Breast epithelium (tissue), 3 donors: ENCODE data around the gene FEM1A.

Experiments
- POLR2A ChIP-seq: fragments of 450-650 bp; IDR thresholded peaks from one replicate; pipeline ENCODE4 v1.6.1; 2016; ENCODE audit warnings: antibody characterized with exemption, mild to moderate bottlenecking, moderate library complexity
- TF ChIP-seq, protein P1 (sequence below), 3 donors: fragments of 450-650 bp; IDR thresholded peaks; one replicate each; pipeline ENCODE4 v1.5.1; 2016 to 2017; ENCODE audit warnings: antibody characterized with exemption in 3 of 3, mild to moderate bottlenecking in 3 of 3, moderate library complexity in 3 of 3

DNA sequence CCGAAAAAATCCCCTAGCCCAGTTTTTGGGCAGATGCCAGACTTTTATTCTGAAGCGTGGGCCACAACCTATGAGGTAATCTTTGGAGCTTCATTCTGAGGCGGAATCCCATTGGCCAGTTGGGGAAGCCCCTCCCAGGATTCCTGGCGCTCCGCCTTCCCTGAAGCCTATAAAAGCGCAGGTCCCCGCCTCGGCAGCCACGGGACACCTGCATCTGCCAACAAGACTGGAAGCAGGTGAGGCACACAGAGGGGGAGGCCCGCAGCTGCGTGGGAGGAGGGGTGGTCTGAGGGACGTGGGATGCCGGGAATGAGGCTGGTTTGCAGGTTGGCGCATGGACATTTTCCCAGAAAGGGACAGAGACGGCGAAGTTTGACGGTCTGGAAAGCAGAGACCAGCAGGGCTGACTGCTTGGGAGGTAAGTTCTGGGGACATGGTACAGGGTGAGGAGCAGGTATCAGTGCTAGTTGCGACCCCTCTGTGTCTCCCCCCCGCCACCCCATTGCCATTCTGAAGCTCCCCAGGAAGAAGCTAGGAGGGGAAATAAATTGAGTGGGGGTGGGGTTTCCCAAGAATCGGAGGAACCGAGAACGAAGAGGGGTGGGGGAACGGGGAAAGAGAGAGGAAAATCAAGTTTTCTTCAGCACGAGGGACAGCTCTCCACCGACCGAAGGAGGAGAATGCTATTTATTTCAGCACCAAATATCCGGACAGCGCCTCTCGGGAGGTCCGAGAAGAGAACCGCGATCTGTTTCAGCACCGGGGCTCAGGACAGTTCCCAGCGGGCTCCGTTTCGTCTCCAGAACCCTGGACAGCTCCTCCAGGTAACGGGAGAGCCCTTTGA, 22.4 kb upstream of the FEM1A start:
- TF ChIP-seq, protein P1, sequence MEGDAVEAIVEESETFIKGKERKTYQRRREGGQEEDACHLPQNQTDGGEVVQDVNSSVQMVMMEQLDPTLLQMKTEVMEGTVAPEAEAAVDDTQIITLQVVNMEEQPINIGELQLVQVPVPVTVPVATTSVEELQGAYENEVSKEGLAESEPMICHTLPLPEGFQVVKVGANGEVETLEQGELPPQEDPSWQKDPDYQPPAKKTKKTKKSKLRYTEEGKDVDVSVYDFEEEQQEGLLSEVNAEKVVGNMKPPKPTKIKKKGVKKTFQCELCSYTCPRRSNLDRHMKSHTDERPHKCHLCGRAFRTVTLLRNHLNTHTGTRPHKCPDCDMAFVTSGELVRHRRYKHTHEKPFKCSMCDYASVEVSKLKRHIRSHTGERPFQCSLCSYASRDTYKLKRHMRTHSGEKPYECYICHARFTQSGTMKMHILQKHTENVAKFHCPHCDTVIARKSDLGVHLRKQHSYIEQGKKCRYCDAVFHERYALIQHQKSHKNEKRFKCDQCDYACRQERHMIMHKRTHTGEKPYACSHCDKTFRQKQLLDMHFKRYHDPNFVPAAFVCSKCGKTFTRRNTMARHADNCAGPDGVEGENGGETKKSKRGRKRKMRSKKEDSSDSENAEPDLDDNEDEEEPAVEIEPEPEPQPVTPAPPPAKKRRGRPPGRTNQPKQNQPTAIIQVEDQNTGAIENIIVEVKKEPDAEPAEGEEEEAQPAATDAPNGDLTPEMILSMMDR (IDR thresholded peaks at IDR 0.05), result no peak
- TF ChIP-seq POLR2A, result no peak
